UCSD-AML1 (cell line): ENCODE results near the gene SCAND1.

Experiments used
- DNase-seq: peaks from one replicate; lab custom pipeline; 2025; ENCODE audit not compliant: unreplicated experiment; lab: John Stamatoyannopoulos, UW

SCAND1 gene

DNA sequence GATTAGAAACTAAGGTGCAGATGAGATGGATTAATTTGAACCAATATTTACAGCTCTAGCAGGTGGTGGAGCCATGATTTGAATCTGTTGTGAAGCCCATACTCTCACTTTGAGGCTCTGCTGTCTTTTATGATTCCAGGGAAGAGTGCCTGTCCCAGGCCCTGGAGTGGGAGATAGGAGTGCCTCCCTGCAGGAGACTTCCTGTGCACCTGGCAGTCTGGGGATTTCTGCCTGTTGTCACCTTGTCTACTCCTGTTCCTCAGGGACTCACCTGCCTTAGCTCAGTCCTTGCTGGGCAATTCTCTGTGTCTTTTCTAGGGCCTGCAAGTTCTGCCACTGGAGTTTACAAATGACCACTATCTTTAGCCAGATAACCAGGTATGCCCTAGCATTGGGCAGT, 46.3 kb downstream of the SCAND1 start:
- no peak for DNase-seq

DNA sequence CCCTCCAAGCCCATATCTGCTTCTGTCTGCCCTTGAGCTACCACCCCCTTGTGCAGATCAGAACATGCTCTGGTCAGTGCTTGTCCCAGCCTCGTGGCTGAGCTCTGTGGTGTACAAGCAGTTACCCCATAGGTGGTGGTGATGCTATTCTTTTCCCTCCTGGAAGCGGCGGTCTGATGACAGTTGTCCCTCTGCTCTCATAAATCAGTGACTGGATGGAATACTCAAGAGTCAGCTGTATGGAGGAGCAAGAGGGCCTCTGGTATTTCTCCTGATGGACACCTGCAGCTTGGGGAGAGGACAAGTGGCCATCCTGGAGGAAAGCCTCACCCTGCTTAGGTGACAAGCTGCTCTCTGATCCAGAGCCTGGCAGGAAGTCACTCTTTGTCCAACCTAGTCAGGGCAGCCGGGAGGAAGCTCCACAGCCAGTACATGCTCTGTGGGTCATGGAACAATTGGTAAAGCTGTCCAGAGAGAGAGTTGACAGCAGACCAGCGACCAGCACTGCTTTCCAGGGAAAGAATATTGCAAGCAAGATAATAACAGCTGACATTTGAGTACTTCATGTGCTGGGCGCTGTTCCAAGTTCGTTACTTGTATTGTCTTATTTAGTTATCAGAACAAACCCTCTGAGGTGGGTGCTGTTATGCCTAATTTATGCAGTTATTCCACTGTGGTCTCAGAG, 47.1 kb downstream of the SCAND1 start:
- no peak for DNase-seq

DNA sequence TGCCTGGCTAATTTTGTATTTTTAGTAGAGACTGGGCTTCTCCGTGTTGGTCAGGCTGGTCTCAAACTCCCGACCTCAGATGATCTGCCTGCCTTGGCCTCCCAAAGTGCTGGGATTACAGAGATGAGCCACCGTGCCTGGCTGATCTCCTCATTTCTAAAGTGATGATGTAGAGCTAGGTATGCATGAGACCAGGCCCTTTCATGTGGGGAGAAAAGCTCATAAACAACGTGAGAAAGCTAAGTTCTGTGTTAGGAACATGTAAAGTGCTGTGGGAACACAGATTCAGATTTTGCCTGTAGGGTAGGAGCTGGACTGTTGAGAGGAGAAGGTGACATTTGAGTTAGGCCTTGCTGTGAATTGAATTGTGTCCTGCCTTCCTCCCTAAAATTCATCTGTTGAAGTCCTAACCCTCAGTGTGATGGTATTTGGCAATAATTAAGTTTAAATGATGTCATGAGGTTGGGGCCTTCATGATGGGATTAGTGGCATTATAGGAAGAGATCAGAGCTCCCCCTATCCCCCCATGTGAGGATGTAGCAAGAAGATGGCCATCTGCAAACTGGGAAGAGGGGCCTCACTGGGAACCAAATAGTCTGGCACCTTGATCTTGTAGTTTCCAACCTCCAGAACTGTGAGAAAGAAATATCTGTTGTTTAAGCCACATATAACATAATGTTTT, 49.2 kb downstream of the SCAND1 start:
- no peak for DNase-seq

DNA sequence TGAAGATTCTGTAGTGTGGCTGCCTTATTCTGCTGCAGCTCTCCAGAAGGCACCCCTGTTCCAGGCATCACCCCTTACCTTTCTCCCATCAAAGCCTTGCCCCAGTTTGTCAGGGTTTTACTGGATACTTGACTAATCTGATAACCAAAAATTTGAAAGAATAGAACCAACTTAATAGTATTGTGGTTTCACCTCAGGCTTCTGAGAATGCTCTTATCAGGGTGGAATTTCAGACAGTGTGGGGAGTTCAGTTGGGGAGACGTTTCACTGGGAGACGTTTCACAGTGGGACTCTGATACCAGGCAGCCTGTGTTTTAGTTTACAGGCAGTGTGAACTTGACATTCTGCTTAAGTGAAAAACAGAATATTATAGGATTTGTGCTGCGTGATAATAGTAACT, 50.5 kb downstream of the SCAND1 start:
- no peak for DNase-seq
